ENCODE results near the gene TIMP3.

The TIMP3 gene

DNA sequence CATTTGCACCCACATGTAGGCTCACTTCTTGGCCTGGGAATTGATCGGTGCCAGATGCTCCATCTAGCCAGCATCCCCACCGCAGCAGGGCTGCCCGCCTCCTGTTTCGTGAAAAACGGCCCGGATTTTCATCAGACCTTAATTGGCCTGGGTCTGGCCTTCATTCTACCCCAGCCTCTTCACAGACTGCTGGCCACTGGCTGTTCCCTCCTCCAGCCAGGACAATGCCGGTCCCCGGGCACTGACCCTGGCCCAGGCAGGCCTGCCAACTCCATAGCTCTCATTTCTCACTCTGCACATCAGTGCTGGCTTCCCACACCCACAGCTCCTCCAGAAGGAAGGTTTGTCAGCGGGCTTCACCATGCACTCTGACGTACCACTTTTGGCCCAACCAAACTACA, 27.9 kb downstream of the TIMP3 start:
- DNase-seq (ENCODE audit: low spot score), result no peak

DNA sequence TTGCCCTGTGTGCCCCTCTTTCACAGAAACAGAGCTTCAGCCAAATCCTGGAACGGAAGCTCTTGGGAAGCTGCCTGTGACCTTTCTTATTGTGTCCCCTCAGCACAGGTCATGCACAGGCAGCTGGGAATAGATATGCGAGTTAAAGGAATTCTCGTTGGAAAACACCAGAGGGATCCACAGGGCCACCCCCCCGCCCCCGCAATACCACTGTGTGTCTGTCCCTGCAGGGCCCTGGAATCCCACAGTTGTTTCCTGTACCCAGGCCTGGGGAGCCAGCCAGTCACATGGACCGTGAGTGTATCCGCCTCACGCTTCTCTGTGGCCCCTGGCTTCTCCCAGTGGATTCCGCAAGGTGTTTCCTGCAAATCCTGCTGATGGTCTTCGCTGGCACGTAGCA, 29.0 kb downstream of the TIMP3 start:
- DNase-seq (ENCODE audit: low spot score), result no peak

DNA sequence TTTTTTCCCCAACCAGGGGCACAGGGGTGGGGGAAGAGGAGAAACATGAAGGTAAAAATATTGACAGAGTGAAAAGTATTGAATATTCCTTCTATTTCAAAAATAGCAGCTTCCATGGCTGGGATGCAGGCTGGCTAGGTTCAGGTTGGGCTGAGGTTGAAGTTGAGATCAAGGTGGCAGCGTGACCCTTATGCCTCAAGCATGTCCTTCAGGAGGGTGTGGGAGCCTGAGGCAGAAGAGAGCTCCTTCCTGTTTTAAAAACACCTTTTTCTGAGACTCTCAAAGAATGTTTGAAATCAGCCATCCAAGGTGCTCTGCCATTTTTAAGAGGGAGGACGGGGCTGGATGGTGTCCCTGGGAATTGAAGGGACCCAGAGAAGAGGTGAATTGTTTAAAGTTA, 29.5 kb downstream of the TIMP3 start:
- DNase-seq (ENCODE audit: low spot score), result no peak

DNA sequence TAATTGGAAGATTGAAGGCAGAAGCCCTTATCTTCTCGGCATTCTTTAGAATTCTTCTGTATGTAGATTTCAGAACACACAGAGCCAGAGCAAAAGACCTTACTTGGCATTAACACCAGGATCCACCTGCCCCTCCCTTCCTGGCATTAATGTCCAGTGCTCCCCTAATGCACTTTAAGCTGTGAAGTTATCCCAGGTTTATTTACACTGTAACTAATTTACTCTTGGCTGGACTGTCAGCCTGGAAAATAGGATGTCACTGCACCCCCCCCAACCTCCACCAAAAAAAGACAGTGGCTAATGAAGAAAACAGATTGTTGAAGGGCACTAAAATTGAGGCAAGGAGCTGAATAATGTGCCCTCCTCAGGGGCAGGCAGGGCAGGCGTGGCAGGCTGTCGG, 30.1 kb downstream of the TIMP3 start:
- DNase-seq (ENCODE audit: low spot score), result no peak

DNA sequence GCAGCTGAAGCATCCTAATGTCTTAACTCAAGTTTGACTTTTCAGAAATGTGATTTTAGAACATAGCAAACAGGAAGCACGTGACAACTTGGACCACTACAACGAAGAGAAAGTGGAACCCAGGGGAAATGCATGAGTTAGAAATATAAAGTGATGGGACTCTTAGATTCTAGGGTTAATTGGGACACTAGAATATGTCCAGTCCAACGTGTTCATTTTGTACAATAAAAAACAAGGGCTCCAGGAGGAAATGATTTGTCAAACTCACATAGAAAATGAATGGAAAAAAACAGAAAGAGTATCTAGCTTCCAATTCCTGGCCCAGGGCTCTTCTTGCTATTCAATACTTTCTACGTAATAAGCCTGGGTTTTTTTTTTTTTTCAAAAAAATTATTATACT, 30.7 kb downstream of the TIMP3 start:
- DNase-seq (ENCODE audit: low spot score), result no peak

DNA sequence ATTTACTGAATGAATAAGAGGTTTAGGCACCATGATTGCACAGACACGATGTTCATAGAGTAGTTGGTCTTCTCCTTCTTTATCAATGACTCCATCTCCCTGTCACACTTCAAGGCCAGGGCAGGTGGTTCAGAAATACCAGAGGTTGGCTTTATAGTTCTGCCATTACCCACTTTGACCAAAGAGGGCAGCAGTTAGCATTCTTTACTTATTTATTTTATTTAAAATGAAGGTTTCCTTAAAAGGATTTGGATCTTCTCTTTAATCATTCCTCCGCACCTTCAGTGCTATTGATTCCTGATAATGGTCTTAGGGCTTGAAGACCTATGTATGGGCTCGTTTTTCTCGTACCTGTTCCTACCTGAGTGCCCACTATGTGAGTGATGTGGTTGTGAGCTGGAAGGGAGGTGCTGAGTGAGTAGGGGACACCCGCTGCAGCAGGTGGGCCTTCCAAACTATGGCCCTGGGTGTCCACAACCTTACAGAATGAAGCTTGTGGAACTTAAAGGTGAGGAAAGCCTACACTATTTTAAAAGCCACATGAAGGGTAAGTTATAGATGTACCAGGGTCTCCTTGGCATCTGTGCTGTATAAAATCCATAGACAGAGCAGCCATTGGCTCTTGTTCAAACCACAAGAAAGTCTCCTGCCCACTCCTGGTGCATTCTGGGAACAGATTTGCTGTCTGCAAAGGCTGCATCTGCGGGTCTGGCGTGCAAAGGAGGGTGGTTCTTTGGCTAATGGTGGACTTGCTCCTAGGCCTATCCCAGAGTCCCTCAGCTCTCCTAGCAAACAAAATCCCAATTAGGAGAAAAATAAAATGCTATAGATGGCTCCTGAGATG, 35.0 kb downstream of the TIMP3 start:
- DNase-seq (ENCODE audit: low spot score), result no peak

DNA sequence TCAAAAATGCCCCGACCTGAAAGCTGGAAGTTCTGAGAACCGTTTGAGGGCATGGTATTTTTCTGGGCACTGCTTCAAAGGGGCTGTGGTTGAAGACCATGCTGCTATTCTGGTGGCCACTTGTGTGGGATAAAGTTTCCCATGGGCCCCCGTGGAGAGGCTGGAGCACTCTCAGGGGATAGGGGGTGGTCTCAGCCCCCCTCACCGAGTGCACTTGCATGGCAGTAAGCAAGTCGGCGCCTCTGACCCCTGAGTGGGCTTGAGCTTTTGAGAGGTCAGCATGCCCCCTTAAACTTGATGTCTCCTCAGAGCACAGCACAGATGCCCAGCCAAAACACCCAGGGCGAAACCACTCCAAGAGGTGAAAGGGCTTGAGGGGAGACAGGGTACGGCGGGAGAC, 35.6 kb downstream of the TIMP3 start:
- DNase-seq (ENCODE audit: low spot score), result no peak

DNA sequence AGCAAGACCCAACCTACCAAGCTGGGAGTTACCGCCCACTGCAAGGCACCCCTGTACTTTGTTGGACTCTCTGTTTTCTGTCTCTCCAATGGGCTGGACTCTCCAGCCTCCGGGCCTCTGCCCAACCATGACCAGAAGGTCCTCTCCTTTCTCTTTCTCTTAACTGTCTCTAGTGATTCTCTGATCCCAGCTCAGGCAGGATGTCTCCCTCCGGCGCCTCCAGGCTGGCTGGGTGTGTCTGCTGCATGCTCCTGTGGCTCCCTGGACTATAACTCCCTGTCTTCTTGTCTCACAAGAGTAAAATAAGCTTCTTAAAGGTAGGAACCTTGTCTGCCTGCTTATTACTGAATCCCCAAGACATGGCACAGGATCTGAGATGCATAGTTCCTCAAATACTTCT, 36.3 kb downstream of the TIMP3 start:
- no peak for DNase-seq (ENCODE audit: low spot score)

DNA sequence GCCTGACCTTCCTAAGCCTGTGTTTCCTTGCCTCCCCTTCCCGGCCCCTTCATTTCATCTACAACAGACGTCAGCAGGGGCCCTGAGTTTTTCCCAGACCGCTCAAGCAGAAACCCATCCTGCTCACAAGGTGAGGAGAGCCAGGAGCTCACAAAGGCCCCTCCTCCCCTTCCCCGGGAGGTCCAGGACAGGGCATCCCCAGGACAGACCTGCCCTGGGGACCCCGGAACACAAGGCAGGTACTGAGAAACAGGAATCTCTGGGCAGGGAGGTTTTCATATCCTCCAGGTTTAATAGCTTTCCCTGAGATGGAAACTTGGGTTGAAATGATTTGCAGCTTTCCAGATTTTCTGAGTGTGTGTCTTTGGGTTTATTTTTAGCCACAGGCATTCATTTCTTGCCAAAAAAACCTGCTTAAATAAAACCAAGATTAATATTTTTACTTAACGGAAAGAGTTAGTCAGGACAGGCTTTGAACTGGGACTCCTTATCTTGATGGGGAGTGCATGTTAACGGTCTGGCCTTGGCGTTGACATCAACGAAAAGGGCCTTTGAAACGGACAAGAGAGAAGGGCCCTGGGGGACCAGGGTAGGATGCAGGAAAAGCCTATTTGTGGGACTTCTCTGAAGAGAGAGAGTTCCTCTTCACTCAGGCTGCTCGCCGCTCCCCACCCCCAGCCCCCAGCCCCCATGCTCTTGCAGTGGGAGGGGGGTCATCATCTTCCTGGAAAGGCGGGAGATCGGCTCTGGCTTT, 38.5 kb downstream of the TIMP3 start:
- DNase-seq (ENCODE audit: low spot score), result no peak

DNA sequence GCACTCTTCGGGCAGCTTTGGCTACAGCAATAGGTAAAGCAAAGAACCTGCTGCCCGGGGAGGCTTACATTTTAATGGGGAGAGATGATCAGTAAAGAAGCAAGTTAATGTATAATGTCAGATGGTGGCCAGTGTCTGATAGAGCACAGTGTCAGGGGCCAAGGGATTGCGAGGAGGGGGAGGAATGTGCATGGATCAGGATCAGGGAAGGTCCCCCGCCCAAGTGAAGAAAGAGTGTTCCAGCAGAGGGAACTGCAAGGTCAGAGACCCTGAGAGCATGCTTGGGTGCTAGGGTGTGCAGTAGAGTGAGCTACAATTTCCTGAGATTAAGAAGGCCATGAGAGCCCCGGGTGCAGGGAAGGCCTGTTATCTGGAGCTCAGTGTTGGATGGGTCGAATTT, 39.7 kb downstream of the TIMP3 start:
- no peak for DNase-seq (ENCODE audit: low spot score)

DNA sequence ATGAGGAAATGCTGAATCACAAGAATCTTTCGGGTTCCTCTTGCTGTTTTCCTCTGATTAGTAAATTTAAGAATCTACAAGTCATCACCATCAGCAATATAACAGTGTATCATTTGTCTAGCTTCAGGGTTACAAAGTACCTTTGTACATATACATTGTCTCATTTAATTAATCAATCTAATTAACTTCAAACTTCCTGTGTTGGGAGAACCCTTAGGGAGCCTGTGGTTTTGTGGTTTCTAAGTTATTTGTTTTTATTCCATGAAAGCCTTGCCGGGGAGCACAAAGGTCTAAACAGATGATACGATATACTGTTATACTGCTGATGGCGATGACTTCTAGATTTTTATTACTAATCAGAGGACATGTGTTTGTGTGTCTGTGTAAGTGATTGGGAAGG, 41.0 kb downstream of the TIMP3 start:
- no peak for DNase-seq (ENCODE audit: low spot score)

DNA sequence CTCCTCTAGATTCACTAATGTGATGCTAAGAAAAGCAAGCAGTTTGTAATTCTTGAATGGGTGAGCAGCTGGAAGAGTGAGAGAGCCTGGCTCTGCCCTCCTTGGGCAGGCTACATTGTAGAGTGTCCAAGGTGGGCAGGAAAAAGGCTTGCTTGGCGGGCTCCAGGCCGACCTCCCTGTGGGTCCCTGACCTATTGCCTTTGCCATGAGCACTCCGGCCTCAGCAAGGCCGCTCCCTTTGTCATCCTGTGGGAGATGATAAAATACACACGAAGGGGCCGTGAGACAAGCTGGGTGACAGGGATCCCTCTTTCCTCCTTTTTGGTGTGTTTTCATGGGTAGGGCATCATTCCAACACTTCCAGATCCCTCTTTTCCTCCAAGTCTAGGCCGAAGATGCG, 41.8 kb downstream of the TIMP3 start:
- no peak for DNase-seq (ENCODE audit: low spot score)

DNA sequence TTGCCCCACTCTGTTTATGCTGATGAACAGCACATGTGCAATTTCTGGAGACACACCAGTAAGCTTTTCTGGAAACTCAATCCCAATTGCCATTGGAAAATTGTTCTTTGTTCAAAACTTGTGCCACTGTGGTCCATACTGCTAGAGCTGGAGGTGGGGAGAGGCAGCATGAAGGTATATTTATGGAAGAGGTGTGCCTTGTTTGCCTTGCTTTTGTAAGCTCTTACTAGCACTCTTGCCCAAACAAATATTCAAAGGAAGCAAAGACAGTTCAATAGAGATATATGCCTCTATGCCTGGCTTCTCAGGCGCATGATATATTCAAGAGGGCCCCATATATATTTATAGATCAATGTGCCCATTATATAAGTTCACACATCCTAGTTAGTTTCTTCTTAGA, 42.7 kb downstream of the TIMP3 start:
- DNase-seq (ENCODE audit: low spot score), result no peak

DNA sequence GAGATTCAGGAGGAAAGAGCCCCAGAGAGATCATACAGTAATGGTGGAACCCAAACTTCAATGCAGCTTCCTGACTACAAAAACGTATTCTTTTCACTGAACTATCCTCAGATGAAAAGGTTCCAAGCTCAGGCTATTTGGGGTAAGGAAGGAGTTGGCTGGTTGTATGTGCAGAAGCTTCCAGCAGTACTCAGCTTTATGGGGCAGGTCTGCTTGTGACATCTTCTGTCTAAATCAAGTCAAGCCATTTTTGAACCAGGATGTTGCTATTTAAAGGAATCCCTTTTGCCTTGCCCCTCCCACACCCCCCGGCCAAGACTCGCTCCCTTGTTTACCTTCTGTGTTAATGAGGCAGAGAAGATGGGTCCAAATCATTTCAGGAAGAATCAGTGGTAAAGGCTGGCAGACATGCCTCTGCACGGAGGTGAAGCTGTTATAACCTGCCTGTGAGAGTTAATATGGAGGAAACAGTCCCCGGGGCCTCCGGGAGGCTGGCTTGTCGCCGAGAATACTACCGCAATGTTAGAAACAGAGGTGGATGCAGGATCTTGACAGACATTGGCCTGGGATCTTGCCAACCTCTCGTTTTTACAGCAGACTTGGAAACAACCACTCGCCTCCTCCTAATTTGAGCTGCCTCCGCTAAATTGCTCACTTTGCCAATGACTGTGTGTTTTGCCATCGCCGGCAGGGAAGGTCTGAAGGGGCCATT, 45.4 kb downstream of the TIMP3 start:
- DNase-seq (ENCODE audit: low spot score), result no peak

DNA sequence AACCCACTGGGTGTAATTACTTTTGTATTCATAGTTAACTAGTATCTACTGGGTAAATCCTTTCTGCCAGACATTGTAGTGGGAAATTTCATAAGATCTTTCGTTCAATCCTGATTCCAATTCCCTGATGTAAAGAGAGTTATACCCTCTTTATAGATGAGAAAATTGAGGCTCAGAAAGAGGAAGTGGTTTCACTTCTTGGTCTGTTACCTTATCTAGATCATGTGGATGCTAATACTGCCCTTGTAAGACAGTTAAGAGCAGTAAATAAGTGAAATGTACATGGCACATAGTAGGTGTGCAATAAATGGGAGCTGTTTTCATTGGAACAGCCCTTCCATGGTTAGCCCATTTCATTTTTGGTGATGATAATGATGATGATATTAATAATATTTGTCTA, 46.7 kb downstream of the TIMP3 start:
- no peak for DNase-seq (ENCODE audit: low spot score)

DNA sequence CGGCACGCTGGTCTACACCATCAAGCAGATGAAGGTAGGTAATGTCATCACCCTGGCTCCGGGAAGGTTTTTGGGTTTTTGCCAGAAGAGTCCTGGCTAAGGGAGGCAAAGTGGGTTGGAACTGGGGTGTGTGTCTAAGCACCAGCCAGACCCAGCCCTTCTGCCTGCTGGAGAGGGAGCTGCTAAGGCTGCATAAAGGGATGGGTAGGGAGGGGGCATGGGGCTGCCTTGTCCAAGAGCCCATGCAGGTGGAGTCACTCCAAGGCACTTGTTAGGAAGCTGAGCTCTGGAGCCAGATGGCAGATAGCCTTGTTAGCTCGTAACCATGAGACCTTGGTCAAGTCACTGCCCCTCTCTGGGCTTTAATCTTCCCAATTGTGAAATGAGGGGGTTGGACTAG, 48.0 kb downstream of the TIMP3 start:
- no peak for DNase-seq (ENCODE audit: low spot score)

DNA sequence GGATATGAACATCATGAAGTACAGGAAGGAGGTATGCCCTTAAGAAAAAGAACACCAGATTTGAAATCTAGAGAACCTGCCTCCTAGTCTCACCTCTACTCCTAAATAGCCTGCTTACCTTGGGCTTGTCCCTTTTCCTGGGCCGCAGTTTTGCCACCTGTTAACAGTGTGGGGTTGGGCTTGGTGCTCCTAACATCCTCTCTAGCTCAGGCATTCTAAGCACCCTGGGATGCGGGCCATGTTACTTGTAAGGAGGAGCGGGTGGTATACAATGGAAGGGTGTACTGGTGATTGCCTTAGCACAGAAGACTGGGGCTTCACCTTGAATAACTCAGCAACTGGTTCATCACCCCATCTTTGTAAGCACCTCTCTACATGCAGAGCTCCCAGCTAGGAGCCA, 48.7 kb downstream of the TIMP3 start:
- no peak for DNase-seq (ENCODE audit: low spot score)

DNA sequence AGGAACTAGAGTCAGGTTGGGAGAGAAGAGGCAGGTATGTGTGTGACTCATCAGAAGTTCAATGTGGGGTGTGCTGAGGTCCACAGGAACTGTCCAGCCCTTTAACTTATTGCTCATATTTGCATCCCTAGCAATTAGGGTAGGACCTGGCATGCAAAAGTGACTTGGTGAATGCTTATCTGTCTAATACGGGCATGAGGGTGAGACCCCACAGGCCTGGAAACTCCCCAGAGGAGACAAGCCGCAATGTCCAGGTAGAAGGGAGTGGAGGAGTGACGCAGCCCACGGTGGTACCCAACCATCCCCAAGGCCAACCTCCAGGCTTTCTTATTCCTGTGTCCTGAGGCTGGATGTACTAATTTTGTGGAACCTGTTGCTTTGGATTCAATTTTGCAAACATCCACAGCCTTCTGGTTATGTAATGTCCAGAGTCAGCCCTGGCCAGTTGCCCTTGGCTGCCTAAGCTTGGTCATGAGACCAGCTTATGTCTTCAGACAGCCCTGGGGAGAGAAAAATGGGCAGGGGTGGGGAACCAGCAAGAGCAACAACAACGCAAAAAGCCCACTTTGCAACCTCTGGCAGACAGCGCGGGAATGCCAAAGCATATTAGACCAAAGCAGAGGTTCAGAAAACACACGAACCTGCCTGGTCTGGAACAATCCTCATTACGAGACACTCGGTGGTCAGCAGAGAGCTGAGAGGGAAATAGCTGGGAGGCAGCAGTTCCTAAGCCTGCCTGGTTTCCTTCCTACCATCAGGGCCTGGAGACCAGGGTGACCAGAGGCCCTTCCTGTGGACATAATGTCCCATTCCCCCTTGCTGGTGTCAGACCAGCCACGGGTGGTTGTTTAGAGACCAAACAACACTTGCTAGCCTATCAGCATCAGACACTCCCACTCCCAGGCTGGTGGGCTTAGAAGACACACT, 49.3 kb downstream of the TIMP3 start:
- peak; percentile 67 for DNase-seq (ENCODE audit: low spot score)

DNA sequence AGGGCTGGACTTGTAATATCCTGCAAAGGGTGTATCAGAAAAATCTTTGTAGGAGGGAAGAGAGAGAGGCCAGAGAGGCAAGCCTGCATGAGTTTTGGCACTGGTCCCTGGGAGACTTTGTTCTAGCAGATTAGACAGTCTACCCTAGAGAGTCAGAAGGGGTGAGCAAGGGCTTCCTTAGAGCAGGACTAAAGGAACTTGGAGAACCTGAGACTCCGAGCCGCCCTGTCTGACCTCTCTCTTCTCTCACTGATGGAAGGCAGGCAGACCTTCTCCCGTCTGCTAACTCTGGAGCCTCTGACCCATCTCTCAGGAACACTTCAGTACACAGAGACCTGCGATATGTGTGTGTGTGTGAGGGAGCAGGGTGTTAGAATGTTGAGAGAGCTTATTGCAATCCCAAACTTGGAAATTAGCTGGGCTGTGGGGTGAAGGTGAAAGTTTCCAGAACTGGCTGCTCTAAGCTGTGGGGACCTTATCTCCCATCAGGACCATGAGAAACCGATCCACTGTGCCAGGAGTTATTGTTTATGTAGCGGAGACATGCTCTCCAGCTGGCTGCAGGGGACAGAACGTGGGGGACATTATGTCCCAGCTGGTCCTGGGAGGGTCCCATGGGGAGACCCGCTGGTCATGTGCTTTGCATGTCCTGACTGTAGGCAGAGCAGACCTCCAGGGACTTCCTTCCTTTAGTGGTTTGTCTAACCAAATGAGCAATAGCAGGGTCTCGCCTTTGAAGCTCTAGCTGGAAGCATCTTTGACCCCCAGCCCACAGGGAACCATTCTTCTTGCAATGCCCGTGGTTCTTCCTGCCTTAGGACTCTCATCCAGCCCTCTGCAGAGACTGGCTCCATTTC, 51.1 kb downstream of the TIMP3 start:
- DNase-seq (ENCODE audit: low spot score), result peak; percentile 46

DNA sequence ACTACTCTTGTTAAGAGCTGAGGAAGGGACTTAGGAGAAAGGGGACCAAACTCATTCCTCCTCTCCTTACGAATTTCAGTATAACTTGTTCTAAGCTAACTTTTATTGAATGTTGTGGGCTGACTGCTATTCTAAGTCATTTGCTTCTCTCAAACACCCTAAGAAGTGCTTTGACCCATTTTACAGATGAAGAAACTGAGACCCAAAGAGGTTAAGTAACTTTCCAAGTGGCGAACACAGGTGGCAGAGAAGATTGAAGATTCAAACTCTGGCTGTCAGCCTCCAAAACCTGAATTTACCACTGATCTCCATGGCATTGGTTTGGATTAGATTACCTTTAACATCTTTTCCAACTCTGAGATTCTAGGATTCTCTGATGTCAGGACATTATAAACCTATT, 52.2 kb downstream of the TIMP3 start:
- DNase-seq (ENCODE audit: low spot score), result no peak

DNA sequence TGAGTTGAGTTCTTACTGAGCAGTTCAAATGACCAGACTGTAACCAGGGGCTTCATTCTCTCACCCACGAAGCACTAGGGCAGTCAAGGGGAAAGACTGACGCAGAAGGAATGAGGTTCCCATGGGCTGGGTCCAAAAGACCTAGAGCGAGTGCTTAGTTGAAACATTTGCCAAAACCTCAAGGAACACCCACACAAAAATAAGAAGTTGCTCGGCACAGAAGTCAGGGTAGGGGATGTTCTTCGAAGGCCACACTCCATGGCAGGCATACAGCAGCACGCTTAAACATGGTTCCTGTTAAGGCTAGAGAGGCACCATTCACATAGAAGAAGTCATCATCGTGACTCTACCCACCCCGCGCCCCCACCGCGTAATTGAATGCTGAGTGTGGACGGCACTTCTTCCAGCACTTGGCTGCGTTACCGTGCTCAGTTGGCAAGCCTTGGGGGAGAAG, 52.9 kb downstream of the TIMP3 start:
- no peak for DNase-seq (ENCODE audit: low spot score)
